SKM-1 treated with dmso at 0.1 percent for 144 hours (cell line): ENCODE results near the gene GALNT2.

Experiments used
- DNase-seq: peaks from one replicate; lab custom pipeline; 2025; ENCODE audit not compliant: unreplicated experiment; lab: John Stamatoyannopoulos, UW

The GALNT2 gene

GRCh38 chr1:230090194-230090711 is 23.2 kb downstream of the GALNT2 start:
- no peak for DNase-seq

GRCh38 chr1:230091473-230092231 is 24.6 kb downstream of the GALNT2 start:
- DNase-seq: no peak

GRCh38 chr1:230094746-230095145 is 27.7 kb downstream of the GALNT2 start:
- DNase-seq: no peak

GRCh38 chr1:230095938-230096337 is 28.9 kb downstream of the GALNT2 start:
- no peak for DNase-seq

- no peak for DNase-seq
Measured at GRCh38 chr1:230097370-230097769, 30.3 kb downstream of the GALNT2 start.

GRCh38 chr1:230098723-230099122 is 31.7 kb downstream of the GALNT2 start:
- no peak for DNase-seq

- DNase-seq: no peak
Measured at GRCh38 chr1:230099465-230099864, 32.4 kb downstream of the GALNT2 start.

GRCh38 chr1:230100932-230101331 is 33.9 kb downstream of the GALNT2 start:
- no peak for DNase-seq

GRCh38 chr1:230101556-230101955 is 34.5 kb downstream of the GALNT2 start:
- no peak for DNase-seq

GRCh38 chr1:230102046-230102445 is 35.0 kb downstream of the GALNT2 start:
- no peak for DNase-seq

GRCh38 chr1:230102472-230102871 is 35.4 kb downstream of the GALNT2 start:
- DNase-seq: no peak

GRCh38 chr1:230103306-230104173 is 36.5 kb downstream of the GALNT2 start:
- no peak for DNase-seq

GRCh38 chr1:230104395-230105244 is 37.6 kb downstream of the GALNT2 start:
- peak; percentile 66 for DNase-seq

- no peak for DNase-seq
Measured at GRCh38 chr1:230105245-230105753, 38.3 kb downstream of the GALNT2 start.

GRCh38 chr1:230105754-230106625 is 39.0 kb downstream of the GALNT2 start:
- DNase-seq: peak; percentile 53

- no peak for DNase-seq
Measured at GRCh38 chr1:230107941-230108340, 40.9 kb downstream of the GALNT2 start.

GRCh38 chr1:230108580-230108979 is 41.5 kb downstream of the GALNT2 start:
- DNase-seq: no peak

- no peak for DNase-seq
Measured at GRCh38 chr1:230109066-230109465, 42.0 kb downstream of the GALNT2 start.

GRCh38 chr1:230109895-230110667 is 43.0 kb downstream of the GALNT2 start:
- DNase-seq: no peak
